Measurements from ENCODE around the gene SOX12.

GRCh38 chr20:328027-328974 lies 2.9 kb downstream of the SOX12 start:
- TF ChIP-seq CTCF (optimal IDR thresholded peaks at IDR 0.05 in 1 of 3, IDR thresholded peaks at IDR 0.05 in 1 of 3, conservative IDR thresholded peaks at IDR 0.05 in 1 of 3; ENCODE audit: extremely low read depth in 1 of 3, insufficient read depth in 2 of 3, low read length in 3 of 3), result no peak
- TF ChIP-seq EZH2 (IDR thresholded peaks at IDR 0.05; ENCODE audit: low read length), result no peak
